AG20443 (cell line): ENCODE data around the gene IL25.
"Not testable (repeated sequence)": the region's sequence is repeated elsewhere in the genome, so short reads cannot be mapped to it uniquely, and the experiment has no call there.

Source experiments
- DNase-seq: peaks from one replicate; pipeline ENCODE4 v3.0.0; 2012; ENCODE audit warnings: low spot score, mixed read lengths

Gene IL25

DNA sequence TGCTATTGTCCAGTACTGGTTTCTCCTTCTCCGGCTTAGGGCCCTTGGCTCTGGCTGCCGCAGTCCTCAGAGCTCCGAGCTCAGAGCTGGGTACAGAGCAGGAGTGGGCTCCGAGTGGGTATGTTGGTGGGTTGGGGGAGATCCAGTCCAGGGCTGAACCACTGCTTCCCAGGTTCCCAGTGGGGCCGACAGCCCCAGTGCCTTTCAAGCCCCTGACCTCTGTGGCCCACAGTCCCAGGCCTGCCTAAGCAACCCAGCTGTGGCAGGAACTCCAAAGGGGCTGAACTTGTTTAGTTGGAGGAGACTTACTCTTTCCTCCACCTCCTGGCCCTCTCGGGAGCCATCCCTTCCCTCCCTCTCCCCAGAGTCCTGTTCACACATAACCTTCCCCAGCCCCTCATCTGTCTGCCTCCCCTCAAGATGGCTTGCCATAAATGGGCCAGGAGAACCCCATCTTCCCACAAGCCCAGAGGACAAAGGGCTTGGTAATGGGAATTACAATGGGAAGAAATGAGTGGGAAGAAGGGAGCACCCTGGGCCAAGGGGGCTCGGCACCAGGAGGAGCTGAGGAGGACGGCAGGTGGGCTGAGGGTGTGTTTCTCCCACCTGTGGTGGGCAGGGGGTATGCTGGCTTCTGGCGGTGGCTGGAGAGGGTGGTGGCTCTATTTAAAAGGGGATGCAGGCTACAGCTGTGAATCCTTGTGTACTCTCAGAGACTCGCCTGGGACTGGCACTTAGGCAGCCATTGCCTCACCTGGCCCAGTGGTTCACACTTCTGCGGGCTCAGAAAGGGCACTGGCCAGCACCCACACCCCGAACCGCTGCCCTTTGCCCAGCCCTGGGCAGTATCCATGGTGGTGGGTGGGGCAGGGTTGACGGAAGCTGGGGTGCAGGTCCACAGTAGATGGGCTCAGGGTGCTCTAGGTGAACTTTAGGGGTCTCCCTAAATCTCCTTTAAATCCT lies 39.2 kb downstream of the IL25 start:
- DNase-seq: no peak

DNA sequence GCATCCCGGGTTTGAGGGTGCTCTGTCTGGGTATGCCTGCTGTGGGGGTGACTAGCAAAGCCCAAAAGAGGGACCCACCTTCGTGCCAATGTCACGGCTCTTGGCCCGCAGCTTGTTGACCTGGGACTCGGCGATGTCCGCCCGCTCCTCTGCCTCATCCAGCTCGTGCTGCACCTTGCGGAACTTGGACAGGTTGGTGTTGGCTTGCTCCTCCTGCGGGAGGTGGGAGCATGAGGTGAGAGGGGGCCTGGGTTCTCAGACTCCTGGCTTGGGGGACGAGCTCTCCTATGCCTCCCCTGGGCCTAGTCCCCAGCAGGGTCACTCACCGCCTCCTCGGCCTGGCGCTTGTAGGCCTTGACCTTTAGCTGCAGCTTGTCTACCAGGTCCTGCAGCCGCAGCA lies 41.1 kb downstream of the IL25 start:
- DNase-seq: no peak

DNA sequence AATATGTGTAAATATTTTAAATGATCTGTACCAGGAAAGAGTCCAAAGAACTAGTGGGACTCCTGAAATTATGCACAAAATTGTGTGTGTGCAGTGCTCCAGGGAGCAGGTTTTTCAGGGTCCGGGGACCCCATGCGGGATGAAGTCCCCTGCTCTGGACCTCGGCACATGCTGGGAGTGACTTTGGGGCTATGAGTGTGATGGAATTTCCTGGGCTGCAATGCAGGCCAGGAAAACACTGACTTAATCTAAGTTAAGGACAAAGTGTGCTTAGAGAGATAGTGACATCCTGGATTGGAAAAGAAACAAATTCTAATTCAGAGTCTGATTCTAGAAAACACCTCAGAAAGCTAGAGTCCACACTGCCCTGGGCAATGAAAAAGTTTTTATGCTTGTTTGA lies 41.6 kb downstream of the IL25 start:
- DNase-seq: no peak

DNA sequence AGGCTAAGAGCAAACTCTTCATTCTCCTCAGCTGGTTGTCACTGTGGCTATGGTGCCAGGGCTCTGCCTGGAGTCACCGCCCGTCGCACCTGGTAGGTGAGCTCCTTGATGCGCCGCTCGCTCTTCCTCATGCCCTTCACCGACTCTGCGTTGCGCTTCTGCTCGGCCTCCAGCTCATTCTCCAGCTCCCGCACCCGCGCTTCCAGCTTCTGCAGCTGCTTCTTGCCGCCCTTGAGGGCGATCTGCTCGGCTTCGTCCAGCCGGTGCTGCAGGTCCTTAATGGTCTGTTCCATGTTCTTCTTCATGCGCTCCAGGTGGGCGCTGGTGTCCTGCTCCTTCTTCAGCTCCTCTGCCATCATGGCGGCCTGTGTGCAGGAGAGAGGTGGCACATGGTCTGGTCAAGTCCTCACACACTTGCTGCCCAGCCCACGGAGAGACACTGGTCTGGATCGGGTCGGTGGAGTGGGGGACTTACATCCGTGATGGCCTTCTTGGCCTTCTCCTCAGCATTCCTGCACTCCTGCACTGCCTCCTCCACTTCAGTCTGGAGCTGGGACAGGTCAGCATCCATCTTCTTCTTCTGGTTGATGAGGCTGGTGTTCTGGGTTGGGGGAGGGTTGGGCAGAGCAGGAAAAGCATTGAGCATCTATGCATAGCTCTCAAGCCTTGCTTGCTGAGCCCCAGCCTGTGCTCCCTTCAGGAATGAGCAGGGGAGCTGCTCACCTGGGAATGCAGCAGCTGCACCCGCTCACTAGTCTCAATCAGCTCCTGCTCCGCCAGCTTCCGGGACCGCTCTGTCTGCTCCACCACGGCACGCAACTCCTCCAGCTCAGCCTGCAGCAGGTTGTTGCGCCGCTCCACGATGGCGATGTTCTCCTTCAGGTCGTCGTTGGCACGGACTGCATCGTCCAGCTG lies 42.6 kb downstream of the IL25 start:
- DNase-seq: no peak

DNA sequence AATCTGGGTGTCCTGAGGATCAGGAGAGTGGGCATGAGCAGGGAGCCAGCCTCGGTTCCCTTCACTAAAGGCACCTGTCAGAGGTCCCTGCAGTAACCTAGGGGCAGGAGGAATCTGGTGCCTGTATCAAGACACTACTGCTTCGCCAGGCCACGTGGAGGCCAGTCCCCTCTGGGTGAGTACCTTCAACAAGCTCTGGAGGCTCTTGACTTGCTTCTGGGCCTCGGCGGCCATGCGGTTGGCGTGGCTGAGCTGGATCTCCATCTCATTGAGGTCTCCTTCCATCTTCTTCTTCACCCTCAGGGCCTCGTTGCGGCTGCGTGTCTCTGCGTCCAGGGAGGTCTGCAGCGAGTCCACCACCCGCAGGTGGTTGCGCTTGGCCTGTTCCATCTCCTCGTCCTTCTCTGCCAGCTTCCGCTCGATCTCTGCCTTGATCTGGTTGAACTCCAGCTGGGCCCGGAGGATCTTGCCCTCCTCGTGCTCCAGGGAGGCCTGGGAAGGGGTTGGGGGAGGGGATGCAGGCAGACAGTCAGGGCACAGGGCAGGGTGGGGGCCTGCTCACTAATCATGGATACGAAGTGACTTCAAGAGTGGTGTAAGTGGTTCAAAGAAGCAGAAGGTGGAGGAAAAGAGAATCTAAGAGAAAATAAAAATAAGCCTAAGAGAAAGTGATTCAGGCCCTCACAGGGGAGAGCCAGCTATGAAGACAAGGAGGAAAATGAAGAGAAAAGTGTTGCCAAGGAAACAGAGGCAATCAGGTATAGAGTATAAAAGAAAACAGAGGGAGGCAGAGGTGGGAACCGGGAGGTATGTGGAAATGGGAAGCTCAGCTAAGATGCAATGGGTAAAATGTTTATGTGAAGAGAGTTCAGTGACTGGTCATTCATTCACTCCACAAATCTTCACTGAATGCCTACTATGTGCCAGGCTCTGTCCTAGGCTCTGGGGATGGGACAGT lies 43.5 kb downstream of the IL25 start:
- no peak for DNase-seq

DNA sequence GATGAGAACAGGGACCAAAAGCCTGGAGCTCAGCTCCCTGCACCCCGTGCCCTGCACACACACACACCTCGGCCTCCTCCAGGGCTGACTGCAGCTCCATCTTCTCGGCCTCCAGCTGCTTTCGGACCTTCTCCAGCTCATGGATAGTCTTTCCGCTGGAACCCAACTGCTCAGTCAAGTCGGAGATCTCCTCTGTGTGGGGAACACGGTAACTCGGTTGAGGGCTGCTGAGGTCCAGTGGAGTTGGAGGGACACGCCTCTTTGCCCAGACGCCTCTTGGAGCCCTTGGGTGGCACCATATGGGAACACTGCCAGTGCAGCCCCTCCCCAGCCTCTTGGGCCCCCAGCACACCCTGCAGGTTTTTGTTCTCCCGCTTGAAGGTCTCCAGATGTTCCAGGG lies 44.2 kb downstream of the IL25 start:
- DNase-seq: no peak

DNA sequence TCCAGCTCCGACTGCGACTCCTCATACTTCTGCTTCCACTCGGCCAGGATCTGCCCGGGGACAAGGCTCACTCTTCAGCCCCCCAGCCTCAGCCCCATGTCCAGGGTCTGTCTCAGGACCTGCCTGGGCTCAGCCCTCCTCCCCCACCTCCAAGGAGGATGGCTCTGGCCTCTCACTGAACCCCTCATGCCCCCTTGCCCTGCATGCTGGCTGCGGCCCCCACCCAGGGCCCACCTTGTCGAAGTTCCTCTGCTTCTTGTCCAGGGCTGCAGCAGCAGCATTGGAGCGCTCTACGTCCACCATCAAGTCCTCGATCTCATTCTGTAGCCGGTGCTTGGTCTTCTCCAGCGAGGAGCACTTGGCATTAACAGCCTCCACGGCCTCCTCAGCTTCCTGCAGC lies 44.7 kb downstream of the IL25 start:
- not testable (repeated sequence) for DNase-seq

DNA sequence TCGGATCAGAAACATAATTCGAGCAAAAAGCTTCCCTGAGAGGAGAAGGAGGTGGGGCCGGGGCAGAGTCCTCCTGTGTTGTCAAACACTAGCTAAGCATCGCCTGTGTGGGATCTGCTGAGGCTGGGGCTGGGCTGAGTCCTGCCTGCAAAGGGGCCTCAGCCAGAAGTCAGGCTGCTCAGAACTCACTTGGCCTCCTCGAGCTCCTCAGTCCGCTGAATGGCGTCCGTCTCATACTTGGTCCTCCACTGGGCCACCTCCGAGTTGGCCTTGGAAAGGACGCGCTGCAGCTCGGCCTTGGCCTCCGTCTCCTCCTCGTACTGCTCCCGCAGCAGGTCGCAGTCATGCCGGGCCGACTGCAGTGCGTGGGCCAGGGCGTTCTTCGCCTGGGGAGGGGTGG lies 45.4 kb downstream of the IL25 start:
- no peak for DNase-seq

DNA sequence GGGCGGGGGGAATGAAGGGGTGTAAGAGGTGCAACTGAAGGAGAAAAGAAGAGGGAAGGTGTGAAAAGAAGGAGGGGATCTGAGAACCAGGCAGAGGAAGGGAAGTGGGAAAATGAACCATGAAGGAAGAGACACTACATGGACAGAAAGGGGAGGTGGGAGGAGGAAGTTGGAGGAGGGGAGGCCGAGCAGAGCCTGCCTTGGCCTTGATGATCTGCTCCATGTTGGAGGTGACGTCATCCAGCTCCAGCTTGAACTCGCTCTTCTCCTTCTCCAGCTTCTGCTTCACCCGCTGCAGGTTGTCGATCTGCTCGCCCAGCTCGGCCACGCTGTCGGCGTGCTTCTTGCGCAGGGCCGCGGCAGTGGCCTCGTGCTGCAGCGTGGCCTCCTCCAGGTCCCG lies 47.0 kb downstream of the IL25 start:
- DNase-seq: not testable (repeated sequence)

DNA sequence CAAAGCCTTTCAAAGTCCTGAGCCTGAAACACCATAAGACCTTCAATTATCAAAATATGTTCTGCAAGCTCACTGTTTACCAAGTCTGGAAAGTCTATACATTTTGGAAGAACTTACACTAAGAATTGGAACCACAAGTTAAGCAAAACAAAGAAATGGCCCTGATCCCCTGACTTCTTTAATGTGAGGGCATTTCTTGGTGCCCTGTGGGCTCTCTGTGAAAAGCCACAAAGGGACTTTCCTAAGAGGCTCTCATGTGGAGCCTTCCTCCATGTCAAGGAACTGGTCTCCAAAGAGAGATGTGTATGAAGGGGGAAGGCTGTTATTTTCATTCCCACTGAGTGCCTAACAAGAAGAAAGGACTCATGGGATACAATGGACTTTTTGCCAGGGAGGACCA lies 49.0 kb downstream of the IL25 start:
- DNase-seq: no peak

DNA sequence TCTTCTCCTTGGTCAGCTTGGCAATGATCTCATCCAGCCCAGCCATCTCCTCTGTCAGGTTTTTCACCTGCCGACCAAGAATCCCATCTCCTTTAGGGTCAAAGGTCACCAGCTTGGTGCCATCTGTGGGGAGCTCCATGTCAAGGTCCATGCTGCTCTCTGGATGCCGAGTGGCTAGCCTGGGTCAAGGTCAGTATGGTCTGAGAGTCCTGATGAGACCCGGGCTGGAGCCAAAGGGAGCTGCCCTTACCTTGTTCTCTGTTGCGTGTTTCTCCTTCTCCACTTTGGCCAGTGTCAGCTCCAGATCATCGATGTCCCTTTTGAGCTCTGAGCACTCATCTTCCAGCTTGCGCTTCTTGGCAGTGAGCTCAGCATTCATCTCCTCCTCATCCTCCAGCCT lies 51.0 kb downstream of the IL25 start:
- no peak for DNase-seq

DNA sequence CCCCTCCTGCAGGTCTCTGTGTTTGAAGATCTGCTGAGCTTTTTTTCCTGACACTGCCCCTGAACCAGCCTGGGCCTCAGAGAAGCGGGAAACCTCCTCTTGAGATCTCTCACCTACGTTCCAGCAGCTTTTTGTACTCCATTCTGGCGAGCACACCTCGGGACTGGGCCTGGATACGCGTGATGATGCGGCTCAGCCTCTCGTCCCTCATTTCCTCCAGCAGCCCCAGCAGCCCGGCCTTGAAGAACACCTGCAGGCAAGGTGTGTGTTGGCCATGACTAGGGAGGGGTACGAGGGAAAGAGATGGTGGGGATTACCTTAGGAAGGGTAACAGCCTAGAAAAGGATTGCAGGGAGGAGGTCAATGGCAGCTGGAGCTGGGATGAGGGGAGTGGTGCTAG lies 52.6 kb downstream of the IL25 start:
- DNase-seq: no peak

DNA sequence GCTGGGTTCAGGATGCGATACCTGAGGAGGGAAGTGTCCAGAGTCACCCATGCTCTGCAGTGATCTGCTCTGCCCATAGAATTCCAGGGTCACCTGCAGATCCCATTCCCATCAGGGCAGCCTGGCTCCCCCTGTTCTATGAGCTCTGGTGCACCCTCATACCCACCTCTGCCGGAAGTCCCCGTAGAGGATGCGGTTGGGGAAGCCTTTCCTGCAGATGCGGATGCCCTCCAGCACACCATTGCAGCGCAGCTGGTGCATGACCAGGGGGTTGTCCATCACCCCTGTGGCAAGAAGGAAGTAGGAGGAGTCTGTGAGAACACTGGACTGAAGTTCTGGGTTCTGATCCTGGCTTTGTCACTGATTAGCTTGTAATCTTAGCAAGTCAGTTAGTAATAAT lies 53.2 kb downstream of the IL25 start:
- not testable (repeated sequence) for DNase-seq
